ENCODE data around the gene RYR2.
"Not testable (repeated sequence)": the region's sequence is repeated elsewhere in the genome, so short reads cannot be mapped to it uniquely, and the experiment has no call there.

RYR2 gene

DNA sequence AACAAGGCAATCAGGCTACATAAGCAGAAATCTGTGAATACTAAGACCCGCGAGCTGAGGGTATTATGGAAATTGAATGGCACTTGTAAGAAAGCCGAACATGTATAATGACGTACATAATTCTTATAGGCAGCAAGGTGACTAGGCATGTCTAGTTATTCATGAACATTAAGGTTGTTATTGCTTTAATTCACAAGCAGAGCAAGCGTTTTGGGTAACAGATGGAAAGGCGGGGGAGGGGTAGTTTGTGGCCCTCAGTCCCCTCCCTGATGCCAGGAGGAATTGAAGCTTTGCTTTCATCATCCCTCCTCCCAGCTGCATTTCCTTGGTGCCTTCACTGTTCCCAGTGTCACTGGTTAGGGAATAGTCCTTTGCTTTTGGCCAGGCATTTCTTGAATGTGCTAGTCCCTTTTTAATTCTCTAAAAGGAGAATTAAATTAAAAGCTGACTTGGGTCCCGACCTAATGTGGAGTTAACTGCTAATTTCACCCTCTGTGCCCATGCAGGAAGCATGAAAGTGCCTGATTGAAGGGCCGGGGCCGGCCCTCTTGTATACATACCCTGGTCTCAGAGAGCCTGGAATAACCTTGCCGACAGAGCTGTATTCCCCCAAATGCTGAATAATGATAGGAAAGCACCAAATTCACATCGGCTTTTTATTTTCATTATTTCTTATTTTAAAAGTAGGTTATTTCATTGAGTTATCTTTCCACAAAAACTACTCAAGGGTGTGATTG, 42.5 kb downstream of the RYR2 start:
- DNase-seq (ENCODE audit: low read depth): no peak

DNA sequence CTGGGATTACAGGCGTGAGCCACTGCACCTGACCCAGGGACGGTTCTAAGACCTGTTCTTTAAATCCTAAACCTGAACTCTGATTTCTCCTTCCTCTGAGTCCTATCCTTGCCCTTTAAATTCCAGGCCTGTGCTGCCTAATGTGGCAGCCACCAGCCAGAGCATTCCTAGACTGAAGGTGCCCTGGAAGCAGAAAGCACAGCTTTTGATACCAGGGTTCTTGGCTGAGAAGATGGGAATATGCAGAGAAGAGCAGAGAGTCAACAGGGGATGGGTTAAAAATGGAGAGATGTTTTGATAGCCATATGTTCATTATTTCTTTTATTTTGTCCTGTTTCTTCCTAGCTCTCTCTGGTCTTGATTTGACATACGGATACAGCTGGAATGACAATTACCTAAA, 49.7 kb downstream of the RYR2 start:
- no peak for DNase-seq (ENCODE audit: low read depth)

DNA sequence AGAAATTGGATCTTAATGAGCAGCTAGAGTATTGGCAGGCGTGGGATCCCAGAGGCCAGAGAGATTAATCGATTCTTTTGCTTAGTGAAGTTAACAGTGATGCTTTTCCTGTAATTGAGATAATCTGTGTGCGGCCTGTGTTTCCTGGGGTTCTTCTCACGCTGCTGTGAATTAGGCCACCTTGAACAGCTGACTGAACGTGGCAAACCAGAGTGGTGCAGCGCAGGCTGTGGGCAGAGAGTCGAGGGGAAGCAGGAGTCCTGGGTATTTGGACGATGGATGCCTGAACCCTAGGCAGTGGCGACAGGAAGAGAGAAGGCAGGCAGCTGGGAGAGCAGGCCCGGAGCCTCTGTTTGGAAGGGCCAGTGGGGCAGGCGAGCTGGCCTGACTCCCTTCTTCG, 51.7 kb downstream of the RYR2 start:
- DNase-seq (ENCODE audit: low read depth): no peak

DNA sequence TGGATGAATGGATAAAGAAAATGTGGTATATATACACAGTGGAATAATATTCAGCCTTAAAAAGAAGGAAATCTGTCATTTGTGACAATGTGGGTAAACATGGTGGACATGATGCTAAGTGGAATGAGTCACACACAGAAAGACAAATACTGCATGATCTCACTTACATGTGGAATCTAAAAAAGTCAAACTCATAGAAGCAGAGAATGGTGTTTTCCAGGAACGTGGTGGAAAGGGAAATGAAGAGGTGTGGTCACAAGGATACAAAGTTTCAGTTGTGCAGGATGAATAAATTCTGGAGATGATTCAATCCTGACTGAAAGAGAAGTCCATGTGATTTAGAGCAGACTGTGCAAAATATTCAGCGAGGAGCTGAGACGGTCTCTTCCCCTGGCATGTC, 56.6 kb downstream of the RYR2 start:
- no peak for DNase-seq (ENCODE audit: low read depth)

DNA sequence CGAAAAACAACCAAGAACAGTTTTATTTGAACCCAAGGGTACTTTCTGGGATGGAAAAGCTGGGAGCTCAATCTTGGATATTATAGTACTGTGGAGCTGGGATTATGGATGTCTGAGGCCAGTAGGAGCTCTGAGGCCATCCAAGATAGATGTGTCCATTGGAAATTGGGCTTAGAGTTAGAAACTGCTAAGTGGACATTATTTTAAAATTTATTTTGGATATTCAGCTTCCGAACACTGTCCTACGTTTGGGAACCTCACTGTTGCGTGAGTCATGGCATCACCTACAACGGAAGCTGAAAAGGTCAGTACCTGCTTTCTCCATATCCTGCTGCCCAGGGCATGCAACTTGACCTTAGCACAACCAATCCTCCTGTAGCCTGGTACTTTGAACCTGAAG, 61.0 kb downstream of the RYR2 start:
- DNase-seq (ENCODE audit: low read depth): no peak

DNA sequence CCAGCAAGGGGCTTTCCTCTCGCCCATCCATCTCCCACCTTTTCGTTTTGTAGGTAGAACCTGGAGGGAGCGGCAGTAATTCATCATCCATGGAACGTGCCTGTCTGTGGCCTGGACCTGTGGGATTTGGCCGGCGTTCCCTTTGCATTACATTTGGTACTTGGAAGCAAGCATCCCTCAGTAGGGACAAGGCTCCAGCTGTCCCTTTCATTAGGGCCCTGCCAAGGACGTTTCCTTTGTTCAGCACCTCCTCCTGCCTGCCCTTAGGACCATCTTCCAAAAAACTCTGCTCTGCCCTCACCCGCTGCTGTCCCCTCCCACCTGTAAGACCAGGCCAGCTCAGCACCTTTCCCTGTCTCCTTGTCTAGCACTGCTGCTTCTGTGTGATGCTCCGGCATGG, 62.1 kb downstream of the RYR2 start:
- no peak for DNase-seq (ENCODE audit: low read depth)

DNA sequence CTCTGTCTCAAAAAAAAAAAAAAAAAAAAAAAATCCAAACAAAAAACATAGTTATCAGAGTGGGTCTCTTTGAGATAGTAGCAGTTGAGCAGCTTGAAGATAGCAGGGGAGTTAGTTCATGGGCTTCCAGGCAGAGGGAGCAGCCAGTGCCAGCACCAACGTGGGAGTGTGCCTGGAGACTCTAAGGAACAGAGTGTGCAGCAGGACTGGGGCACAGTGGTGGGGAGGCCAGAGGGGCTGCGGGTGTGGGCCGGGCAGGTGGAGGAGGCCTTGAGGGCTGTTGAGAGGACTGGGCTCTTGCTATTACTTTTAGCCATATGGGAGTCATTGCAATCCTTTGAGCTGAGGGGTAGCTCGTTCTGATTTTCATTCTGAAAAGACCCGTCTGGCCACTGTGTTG, 63.8 kb downstream of the RYR2 start:
- DNase-seq (ENCODE audit: low read depth): no peak

DNA sequence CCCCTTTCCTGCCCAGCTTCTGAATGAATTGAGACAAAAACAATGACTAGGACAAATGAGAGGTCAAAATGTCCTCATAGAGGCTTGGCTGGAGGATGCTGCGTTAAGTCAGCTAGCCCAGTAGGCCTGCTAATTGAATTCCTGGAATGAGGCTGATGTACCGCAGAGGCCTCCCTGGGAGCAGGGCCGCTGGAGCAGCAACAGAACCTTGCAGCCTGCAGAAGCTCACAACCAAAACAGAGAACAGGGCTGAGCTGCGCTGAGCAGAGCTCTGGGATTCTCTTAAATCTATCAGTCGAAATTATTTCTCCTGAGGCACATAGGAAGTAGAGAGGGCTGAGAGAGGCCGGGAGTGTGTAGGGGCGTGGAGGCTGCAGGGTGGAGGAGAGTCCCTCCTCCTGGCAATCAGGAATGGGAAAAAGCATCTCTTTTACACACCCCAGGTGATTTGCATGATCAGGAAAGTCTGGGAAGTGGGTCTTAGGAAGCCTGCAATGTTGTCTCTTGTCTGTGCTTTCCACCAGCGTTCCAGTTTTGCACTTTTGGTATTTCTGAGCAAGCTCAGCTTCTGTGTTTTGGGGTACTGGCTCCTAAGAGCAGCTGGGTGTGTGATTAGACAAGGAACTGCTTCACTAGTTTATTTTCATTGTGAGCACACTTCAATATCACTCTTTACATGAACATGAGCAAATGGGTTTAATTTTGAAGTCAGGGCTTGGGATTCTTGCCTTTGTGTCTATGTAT, 66.5 kb downstream of the RYR2 start:
- DNase-seq (ENCODE audit: low read depth): no peak

DNA sequence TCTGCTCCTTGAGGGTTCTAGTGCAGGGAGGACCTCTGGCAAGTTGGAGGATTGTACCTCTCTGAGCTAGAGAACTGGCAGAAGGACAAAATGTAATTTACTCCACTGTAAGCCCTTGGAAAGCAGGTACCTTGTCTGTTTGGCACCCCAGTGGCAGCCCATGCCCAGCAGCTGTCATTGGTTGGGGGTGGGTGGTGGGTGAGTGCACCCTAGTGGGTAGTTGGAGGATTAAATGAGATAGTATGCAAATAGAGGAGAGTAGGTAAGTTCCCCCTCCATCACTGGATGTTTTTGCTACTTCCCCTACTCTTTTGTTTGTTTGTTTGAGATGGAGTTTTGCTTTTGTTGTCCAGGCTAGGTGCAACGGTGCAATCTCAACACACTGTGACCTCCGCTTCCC, 69.8 kb downstream of the RYR2 start:
- no peak for DNase-seq (ENCODE audit: low read depth)

DNA sequence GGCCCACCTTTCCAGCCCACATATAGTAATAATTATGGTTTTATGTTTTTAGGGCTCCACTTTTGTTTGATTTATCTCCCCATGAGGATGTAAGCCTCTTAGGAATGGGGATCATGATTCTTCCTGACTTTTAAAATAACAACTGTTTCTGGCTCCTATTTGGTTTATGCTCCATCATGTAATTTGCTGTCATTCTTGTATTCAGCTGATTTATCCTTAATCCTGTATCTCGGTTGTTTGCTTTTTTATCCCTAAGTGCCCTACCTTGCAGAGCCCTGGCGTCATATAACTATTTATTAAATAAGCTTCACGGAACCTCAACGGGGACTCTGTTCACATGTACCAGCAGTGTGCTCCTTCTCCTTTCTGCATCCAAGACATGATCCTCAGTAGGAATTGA, 70.7 kb downstream of the RYR2 start:
- no peak for DNase-seq (ENCODE audit: low read depth)

DNA sequence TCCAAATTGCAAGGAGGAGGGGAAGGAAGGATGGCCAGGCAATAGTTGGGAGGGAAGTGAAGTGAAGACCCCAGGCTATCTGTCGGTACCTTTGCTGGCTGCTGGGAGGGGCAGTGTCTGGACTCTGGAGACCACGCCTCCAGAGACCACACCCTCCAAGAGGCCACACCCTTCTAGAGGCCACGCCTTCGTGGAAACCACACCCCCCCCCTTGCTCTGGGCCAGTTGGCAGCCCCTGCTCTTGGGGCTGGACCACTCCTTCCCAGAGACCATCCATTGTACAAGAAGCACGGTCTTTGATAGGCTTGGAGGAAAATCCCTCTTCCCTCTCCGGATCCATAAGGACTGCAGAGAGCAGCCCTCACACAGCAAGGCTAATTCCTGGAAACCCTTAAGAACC, 73.1 kb downstream of the RYR2 start:
- DNase-seq (ENCODE audit: low read depth): no peak

DNA sequence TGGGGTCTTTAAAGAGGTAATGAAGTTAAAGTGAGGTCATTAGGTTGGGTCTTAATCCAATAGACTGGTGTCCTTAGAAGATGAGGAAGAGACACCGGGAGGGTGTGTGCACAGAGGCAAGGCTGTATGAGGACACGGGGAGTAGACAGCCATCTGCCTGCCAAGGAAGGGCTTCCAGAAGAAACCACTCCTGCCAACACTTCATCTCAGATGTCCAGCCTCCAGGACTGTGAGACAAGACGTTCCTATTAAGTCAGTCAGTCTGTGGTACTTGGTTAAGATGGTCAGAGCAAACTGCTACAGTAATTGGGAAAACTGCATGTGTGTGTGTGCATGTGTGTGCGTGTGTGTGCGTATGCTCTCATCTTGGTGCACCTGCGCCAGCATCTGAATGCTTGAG, 77.1 kb downstream of the RYR2 start:
- DNase-seq (ENCODE audit: low read depth): no peak

DNA sequence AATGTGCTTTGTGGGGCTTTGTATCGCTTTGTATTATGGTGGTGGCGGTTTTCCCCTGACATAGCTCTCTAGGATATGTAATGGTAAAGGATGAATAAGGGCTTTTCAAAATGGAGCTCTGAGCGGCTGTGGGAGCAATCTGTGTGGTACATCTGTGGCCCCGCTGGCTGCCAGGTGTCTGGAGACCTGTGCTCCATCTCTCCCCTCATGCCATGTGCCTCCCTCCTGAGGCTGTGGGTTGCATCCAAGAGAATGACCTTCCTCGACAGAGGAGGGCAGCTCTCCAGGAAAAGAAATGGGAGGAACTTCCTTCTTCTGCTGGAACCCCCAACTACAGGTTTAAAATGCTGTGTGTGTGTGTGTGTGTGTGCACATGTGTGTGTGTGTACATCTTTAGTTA, 78.7 kb downstream of the RYR2 start:
- DNase-seq (ENCODE audit: low read depth): no peak

DNA sequence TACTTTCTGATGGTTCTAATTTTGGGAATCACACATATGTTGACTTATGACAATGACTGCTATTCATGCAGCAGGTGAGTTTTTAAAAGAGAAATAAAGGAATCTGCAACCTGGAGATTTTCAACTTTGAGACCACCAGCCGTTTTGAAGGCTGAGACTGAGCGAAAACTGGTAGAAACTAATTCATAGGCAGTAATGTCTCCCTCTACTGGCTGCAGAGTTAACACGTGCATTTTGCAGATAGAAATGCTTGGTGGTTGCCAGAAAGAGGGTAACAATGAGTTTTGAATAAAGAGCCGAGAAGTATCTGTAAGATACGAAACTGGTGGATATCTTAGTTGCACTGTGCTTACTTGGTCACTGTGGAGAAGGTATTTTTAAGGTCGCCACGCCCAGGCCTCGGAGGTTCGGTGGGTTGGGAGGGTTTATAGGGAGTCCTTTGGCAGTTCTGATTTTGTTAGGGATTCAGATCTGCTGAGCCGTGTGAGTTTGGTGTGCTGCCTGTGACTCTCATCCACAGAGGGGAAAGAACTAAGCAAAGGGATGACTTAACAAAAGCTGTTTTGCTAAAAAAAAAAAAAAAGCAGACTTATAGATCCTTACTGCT, 83.0 kb downstream of the RYR2 start:
- DNase-seq (ENCODE audit: low read depth): no peak

DNA sequence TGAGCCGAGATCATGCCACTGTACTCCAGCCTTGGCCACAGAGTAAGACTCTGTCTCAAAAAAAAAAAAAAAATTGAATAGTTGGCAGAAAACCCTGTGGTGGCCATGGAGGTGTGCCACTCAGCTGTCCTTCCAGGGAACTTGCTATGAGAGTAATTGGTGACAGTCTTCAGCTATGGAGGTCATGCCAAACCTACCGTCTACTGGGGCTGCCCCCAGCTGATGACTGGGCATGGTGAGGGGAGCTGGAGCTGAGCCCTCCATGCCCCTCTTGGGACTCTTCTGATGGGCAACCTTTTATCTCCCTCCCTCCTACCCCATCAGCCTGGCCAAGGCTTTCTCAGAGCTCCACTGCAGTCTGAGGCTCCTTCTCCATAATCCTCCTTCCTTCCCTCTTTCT, 84.2 kb downstream of the RYR2 start:
- DNase-seq (ENCODE audit: low read depth): no peak

DNA sequence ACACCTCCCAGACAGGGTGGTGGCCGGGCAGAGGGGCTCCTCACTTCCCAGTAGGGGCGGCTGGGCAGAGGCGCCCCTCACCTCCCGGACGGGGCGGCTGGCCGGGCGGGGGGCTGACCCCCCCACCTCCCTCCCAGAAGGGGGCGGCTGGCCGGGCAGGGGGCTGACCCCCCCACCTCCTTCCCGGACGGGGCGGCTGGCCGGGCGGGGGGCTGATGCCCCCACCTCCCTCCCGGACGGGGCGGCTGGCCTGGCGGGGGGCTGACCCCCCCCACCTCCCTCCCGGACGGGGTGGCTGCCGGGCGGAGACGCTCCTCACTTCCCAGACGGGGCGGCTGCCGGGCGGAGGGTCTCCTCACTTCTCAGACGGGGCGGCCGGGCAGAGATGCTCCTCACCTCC, 85.3 kb downstream of the RYR2 start:
- not testable (repeated sequence) for DNase-seq (ENCODE audit: low read depth)

DNA sequence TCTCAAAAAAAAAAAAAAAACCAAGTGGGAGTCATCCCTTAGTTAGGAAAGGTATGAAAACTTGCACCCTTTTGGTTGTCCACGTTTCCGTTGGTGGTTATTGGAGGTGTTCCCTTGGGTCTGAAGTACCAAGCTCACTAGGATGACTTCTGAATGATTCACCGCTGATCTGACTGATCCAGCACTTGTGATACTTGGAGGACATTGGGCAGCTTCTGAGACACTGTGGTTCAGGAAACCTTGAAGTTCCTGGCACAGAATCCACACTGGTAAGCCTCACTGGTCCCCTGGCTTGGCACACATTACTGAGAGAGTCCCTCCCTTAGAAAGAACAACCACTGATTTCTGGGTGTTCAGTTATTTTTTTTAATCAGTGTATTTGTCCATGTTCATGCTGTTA, 91.9 kb downstream of the RYR2 start:
- DNase-seq (ENCODE audit: low read depth): no peak

DNA sequence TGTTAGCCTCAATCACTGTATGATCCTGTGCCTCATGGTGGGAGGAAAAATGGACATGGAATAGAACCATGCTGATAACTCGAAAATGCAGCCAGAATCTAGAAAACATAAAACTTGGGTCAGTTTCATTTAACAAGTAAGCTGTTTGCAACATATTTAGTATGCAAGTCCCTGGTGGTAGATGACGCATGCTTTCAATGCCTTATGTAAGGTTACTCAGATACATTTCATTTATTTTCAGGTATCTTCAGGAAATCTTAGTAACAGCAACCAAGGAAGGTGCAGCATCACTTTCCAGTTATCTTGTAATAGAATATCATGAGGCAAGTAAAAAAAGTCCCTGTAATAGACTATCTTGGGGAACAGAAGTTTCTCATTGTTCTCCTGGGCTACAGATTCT, 92.9 kb downstream of the RYR2 start:
- DNase-seq (ENCODE audit: low read depth): no peak

DNA sequence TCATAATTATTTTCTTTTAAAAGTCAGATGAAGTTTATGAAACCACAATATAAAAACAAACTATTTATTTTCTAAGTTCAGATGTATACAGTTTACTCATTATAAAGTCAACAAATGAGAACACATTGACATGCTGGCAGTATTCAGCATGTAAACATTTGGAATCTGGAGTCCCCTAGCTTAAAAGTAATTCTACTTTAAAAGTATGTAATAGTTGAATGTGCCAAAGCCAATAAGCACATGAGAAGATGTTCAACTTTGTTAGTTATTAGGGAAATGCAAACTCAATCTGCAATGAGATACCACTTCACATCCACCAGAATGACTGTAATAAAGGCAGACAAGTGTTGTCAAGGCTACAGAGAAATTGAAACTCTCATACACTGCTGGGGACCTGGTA, 96.6 kb downstream of the RYR2 start:
- DNase-seq (ENCODE audit: low read depth): no peak

DNA sequence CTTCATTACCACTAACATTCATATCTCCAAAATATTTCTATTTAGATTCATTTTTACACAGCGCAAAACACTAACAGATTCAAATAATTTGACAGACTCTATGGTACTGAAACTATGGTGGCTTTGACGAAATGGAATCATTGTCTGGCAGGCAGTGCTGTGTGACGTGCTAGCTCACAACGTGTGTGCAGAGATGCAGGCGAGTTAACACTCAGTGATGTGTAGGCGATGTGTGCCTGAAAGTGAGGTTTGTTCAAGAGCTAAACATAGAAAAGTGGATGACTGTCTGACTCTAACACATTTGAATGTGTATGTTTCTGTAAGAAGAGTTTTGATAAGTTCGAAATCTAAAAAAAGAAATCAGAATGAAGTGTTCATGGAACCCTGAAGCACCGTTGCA, 97.7 kb downstream of the RYR2 start:
- no peak for DNase-seq (ENCODE audit: low read depth)

DNA sequence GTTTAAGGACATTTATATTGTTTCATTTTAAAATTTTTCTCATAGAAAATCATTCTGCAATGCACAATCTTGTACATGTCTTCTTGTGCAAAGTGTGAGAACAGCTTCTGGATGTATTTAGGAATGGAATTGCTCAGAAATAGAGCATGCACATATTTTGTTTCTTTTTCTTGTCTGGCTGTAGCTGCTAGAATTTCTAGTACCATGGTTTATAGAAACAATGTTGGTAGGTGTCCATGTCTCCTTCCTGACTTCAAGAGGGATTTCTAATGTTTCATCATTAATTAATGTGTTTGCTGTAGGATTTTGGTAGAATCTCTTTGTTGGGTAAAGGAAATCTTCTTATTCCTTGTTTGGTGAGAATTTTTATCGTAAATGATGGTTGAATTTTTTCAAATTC, 99.0 kb downstream of the RYR2 start:
- DNase-seq (ENCODE audit: low read depth): no peak

DNA sequence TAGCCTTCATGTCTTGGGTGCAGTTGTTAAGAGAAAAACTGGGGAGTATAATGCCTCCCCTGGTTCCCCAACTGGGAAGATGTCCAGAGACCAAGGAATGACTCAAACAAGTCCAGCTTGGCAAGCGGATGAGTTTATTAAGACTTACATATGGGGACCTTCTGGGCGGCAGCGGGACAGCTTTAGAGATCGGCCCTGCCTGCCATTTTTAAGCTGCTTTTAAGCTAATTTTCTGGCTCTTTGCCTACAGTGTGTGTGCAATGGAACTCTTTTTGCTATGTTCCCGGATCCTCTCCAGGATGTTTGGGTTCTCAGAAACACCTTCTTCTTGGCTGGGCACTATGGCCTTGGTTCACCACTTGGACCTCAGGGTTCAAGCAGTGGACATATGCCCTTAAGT, 99.5 kb downstream of the RYR2 start:
- DNase-seq (ENCODE audit: low read depth): no peak

DNA sequence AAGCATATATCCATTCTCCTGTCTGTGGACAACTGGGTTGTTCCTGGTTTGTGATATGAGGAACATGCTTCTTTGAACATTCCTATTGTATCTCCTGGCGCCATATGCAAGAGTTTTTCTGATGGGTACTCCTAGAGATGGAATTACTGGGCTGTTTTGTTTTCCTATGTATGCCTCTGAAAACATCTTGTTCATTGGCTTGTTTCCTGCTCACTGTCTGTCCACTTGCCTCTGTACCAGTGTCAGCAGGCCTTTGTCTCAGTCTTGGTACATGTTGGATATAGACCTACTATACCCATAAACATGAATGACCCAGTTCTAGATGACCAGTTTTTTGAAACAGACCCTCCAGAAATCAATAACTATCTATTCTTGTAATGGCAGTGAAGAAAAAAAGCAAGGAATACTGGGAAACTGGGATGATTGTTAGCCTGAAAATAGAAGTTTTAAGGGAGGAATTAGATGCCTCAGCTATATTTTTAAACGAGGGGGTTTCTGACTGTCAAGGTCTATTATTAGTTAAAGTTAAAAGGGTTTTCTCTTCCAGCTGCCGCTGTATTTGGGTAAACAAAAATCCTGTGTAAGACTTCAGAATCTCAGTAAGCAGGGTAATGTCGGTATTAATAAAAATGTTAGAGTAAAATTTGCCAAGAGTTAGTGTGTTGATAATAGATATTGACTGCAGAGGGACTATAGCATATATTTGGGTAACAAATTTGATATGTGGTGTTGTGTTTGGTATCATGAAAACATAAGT, 103.6 kb downstream of the RYR2 start:
- no peak for DNase-seq (ENCODE audit: low read depth)

Data from stimulated activated CD8-positive, alpha-beta memory T cell treated with anti-CD3 and anti-CD28 coated beads, Interleukin-7, amount 100 ng/mL, for 24 hours (primary cell).